GF-D8 (cell line): Measurements from ENCODE around the gene ATXN7L1.
"Not testable (repeated sequence)": the region's sequence is repeated elsewhere in the genome, so short reads cannot be mapped to it uniquely, and the experiment has no call there.

Source experiments
- DNase-seq: peaks from one replicate; lab custom pipeline; 2025; lab: John Stamatoyannopoulos, UW

ATXN7L1 gene

GRCh38 chr7:105800849-105801534, 75.4 kb downstream of the ATXN7L1 start:
- no peak for DNase-seq

GRCh38 chr7:105800442-105800841, 76.0 kb downstream of the ATXN7L1 start:
- DNase-seq: no peak

GRCh38 chr7:105799677-105800076, 76.7 kb downstream of the ATXN7L1 start:
- no peak for DNase-seq

- no peak for DNase-seq
These were observed 77.4 kb downstream of the ATXN7L1 start for GRCh38 chr7:105799006-105799405.

GRCh38 chr7:105797652-105798051, 78.7 kb downstream of the ATXN7L1 start:
- no peak for DNase-seq

GRCh38 chr7:105796365-105796764, 80.0 kb downstream of the ATXN7L1 start:
- DNase-seq: no peak

GRCh38 chr7:105794741-105795729, 81.4 kb downstream of the ATXN7L1 start:
- DNase-seq: no peak

- DNase-seq: no peak
These were observed 83.7 kb downstream of the ATXN7L1 start for GRCh38 chr7:105792488-105793370.

GRCh38 chr7:105791926-105792325, 84.5 kb downstream of the ATXN7L1 start:
- no peak for DNase-seq

GRCh38 chr7:105790996-105791395, 85.4 kb downstream of the ATXN7L1 start:
- no peak for DNase-seq

- DNase-seq: not testable (repeated sequence)
These were observed 85.9 kb downstream of the ATXN7L1 start for GRCh38 chr7:105790452-105790851.

- DNase-seq: no peak
These were observed 87.5 kb downstream of the ATXN7L1 start for GRCh38 chr7:105788816-105789349.

GRCh38 chr7:105788356-105788755, 88.0 kb downstream of the ATXN7L1 start:
- no peak for DNase-seq

GRCh38 chr7:105787793-105788192, 88.6 kb downstream of the ATXN7L1 start:
- DNase-seq: no peak

- DNase-seq: no peak
These were observed 89.6 kb downstream of the ATXN7L1 start for GRCh38 chr7:105786520-105787470.

GRCh38 chr7:105782391-105783042, 93.9 kb downstream of the ATXN7L1 start:
- DNase-seq: no peak

GRCh38 chr7:105779856-105780780, 96.3 kb downstream of the ATXN7L1 start:
- DNase-seq: no peak

GRCh38 chr7:105778956-105779355, 97.4 kb downstream of the ATXN7L1 start:
- no peak for DNase-seq
